ENCODE measurements around the gene PPP2R5C. TPM values are rescaled to one million over a fixed set of nuclear protein-coding genes. Genes with fewer than 3 reads are reported as not detected.

The PPP2R5C gene
- total RNA-seq, 1 donor from 2014 or later = 87.2 TPM

DNA sequence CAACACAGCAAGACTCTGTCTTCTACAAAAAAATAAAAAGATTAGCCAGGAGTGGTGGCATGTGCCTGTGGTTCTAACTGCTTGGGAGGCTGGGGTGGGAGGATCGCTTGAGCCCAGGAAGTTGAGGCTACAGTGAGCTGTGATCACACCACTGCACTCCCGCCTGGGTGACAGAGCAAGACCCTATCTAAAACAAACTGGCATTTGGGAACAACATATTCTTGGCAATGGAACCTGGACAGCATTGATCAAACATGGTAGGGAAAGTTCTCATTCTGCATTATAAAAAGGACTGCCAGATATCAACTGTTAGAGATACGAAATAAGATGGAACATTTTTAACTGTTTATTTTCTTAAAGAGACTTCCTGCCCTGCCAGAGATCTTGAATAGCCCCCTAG, 81.5 kb downstream of the PPP2R5C start:
- DNase-seq = no peak

DNA sequence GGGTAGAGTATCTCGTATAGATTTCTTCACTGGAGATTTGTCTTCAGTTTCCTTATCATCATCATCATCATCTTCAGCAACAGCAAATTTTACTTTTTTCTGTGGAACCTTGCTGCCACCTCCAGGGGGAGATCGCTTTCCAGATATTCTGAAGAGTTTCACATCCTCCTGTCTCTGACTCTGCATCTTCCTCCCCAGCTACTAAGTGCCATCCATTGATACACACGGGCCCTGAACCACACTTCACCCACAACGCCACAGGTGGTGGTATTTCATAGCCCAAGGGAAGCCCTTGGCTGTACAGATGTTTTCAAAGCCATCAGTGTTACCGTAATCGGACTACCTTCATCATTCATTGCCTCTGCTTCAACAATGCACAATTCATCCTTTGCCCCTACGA, 82.2 kb downstream of the PPP2R5C start:
- no peak for DNase-seq

GRCh38 chr14:101844219-101844618, 82.7 kb downstream of the PPP2R5C start:
- DNase-seq = no peak

GRCh38 chr14:101844751-101845150, 83.2 kb downstream of the PPP2R5C start:
- no peak for DNase-seq

GRCh38 chr14:101845496-101845895, 84.0 kb downstream of the PPP2R5C start:
- no peak for DNase-seq

DNA sequence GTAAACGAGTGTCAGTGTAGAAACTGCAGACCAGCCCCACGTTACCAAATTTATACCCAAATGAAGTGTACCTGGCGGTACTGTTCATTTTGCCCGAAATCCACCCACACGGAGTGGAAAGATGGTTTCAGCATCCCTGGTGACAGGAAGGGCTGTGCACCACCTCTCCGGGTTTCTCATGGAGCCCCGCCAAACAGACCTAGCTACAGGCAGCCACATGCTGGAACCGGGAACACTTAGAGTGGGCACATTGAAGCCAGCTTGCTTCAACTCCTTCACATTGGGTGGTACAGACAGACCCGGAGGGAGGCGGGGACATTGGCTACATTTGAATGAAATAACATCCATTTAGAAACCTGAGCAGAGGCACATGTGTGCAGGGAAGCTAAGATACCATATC, 84.4 kb downstream of the PPP2R5C start:
- DNase-seq = no peak

GRCh38 chr14:101849125-101849524, 87.6 kb downstream of the PPP2R5C start:
- no peak for DNase-seq

GRCh38 chr14:101849640-101850039, 88.1 kb downstream of the PPP2R5C start:
- no peak for DNase-seq

GRCh38 chr14:101851183-101851582, 89.7 kb downstream of the PPP2R5C start:
- no peak for DNase-seq

DNA sequence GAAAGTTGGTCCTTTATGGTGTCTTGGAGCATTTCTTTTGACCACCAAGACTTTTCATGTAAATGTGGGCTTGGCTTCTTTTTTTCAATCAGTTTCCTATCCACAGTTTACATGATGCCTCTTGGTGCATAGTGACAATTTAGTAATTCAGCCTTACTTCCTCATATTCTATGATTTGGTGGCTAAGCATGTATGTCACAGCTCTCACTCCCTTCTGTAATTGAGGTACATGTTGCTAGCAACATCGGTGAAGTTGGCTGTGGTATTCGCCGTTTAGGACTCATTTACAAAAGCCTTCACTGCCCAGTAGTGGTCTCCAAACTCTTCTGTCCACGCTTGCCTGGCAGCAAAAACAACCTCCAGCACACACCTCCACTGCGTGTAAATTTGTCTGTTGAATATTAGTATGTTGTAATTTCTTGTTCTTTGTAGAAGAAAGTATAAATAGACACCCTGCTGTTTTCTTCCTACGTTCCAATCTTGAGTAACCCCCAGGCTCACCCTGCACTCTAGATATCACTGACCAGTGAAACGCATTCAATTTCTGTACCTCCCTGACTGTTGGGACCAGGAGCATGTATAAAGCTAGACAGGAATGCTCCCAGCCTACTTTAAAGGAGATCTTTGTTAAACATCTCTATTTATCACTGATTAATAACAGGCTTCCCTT, 90.4 kb downstream of the PPP2R5C start:
- no peak for DNase-seq

- no peak for DNase-seq
These were observed 91.3 kb downstream of the PPP2R5C start for GRCh38 chr14:101852785-101853184.

DNA sequence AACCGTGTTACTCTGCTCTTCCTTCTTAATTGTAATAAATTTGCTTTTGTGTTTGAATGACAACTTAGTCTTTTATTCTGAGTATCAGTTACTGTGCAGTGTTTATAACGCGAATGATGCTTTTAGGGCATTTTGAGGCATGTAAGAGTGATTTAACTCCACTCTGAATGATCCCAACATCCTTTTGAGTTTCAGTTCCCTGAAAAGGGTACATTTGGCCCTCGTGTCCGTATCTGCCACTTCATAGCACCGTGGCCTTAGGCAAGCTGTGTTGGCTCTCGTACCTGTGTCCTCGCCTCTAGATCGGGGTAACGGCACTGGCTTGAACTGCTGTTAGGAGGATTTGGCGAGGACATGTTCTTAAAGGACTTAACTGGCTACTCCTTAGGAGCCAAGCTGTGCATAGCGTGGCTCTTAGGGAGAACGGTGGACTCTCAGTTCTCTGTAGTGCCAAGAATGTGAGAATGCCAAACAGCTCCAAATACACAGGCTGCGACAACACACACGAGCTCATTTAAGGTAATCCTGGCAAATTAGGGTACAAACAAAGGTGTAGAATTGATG, 92.0 kb downstream of the PPP2R5C start:
- DNase-seq = no peak

DNA sequence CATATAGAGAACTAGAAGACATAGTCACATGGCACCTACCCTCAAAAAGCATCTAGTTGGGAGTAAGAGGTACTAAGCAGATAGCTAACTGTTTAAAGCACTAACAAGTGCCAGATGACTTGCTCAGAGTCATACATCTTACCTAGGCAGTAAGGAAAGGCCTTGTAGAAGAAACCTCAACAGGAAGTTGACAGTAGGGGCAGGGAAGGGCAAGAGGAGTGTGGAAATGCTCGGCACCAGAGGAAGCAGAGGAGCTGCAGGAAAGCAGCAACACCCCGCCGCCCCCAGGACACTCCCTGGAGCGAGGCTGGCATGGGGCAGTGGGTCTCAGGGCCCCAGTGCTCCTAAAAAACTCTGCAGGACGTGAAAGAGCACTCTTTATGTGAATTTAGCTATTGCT, 92.9 kb downstream of the PPP2R5C start:
- no peak for DNase-seq

- no peak for DNase-seq
These were observed 94.4 kb downstream of the PPP2R5C start for GRCh38 chr14:101855958-101856357.

DNA sequence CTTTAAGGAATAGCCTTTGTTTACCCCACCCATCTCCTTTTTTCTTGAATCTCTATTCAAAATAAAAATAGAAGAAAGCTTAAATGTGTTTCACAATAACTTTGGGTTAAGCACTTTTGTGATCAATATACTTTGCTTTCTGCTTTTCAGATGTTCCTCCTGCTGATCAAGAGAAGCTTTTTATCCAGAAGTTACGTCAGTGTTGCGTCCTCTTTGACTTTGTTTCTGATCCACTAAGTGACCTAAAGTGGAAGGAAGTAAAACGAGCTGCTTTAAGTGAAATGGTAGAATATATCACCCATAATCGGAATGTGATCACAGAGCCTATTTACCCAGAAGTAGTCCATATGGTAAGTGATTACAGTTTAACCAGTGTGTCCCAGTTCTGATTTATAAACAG, 95.0 kb downstream of the PPP2R5C start:
- DNase-seq = no peak

DNA sequence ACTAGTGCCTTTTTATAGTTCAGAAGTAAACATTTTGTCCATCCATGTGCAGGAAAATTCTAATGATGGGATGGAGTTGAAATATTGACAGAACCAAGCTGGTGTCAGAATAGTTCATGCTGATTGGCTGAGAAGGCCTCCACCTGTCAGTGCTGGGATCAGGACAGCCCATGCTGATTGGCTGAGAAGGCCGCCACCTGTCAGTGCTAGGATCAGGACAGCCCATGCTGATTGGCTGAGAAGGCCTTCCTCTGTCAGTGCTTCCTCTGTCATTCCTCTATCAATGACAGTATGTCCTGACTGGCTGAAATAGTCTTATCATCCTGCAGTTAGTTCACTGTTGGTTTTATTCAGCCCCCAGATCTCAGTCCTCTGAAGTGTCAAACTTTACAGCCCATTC, 95.7 kb downstream of the PPP2R5C start:
- no peak for DNase-seq

GRCh38 chr14:101858791-101859537, 97.5 kb downstream of the PPP2R5C start:
- DNase-seq = no peak

DNA sequence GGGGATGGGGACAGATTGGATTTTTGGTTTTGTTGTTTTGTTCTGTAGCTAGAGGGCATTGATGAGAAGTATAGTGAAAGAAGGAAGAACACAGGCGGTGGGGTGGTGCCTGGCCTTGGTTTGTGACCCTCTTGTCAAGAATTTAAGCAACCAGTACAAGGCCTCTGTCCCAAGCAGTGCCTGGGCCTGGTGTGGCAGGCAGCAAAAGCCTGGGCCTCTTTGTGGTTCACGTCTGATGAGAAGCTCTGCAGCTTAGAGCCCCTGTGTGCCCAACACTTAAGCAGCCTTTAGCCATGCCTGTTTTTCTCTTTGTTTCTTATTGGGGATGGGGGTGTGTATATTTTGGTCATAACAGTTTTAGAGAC, 98.0 kb downstream of the PPP2R5C start:
- DNase-seq = no peak

DNA sequence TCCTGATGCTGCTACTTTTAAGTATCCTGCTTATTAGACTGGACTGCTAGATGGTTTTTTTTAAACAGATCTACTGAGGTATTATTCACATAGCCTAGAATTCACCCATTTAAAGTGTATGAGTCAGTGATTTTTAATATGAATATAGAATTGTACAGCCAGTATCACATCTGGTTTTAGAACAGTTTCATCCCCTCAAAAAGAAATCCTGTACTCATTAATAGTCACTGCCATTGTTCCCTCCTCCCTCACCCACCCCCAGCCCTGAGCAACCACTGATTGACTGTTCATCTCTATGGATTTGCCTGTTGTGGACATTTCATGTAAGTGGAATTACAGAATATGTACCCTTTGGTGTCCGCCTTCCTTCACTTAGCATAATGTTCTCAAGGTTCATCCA, 98.4 kb downstream of the PPP2R5C start:
- DNase-seq = no peak

- no peak for DNase-seq
These were observed 100.0 kb downstream of the PPP2R5C start for GRCh38 chr14:101861464-101861863.

DNA sequence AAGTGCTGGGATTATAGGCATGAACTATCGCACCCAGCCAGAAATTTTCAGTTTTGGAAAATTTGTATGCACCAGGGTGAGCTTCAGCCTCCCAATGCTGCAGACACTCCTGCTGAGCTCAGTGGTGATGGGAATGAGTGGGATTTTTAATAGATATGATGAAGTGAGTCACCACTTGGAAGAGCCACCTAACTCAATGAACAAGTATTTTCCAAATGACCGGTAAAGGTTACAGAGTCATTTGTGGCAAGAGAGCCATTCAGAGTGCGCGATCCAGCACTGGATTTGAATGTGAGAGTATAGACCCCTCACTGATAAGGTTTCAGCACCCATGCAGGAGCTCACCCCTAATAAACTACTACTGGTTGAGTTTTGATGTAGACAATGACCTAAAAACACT, 100.7 kb downstream of the PPP2R5C start:
- DNase-seq = no peak

DNA sequence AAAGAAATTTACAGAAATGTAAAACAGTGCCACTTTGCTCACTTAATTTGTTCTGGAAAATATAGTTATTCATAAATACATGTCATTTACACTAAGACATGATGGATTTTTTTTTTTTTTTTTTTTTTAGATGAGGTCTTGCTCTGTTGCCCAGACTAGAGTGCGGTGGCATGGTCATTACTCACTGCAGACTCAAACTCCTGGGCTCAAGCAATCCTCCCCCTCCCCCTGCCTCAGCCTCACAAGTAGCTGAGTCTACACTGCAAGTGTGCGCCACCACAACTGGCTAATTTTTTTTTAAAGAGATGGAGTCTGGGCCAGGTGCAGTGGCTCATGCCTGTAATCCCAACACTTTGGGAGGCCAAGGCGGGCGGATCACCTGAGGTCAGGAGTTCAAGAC, 101.2 kb downstream of the PPP2R5C start:
- no peak for DNase-seq

DNA sequence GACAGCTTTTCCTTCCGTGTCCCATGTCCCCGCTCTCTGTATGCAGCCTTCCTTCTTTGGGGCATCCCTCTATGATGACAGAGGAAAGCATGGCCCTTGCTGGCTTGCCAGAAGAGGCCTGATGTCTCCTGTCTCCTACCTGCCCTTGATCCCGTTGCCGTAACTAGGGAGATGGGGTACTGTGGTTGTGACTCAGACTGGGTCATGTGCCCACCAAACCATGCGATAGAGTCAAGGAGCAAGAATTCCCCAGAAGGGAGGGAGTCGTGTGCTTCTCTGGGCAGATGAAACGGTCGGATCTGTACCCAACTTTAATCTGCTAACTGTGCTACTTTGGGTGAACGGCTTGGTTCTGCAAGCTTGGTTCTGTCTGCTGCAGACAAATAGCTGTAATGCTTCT, 103.8 kb downstream of the PPP2R5C start:
- no peak for DNase-seq

DNA sequence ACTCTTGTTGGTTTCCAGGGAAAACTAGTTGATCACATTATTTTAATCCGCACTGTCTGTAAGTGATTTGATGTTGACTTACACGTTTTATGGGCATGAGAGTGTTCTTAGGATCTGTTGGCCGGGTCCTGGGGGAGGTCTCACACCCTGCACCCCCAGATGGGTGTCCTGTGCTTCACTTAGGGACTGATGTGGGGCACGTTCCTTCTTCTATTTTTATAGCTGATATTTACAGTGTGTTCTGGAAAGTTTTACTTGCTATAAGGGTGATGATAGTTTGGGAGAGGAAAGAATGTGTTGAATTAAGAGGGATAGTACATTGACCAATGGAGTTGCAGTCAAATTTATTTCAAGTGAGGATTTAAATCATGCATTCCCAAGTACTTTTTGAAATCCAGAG, 106.3 kb downstream of the PPP2R5C start:
- no peak for DNase-seq
